B cell (primary cell): ENCODE data around the gene LRRC32. TPM values are rescaled to one million over a fixed set of nuclear protein-coding genes. Genes with fewer than 3 reads are reported as not detected.

Experiments
- ATAC-seq: fragments of 200-7000 bp; cut with Tn5 transposase; one replicate; pipeline ENCODE4 v1.10.0; 2021; ENCODE audit warnings: low read depth, mild to moderate bottlenecking, moderate number of reproducible peaks, moderate library complexity
- CTCF ChIA-PET: fragments of 350-600 bp; sonication (Branson Sonifier 250); formaldehyde crosslinking; loops from one replicate; lab custom pipeline; 2021; ENCODE audit warnings: antibody characterized with exemption, inconsistent platforms; lab: Charles Lee
- POLR2A ChIA-PET: fragments of 350-600 bp; sonication (Branson Sonifier 250); formaldehyde crosslinking; loops from one replicate; lab custom pipeline; 2021; ENCODE audit warnings: antibody characterized with exemption; lab: Charles Lee
- DNase-seq: peaks from one replicate; pipeline ENCODE4 v3.0.0; 2013
- H2AFZ ChIP-seq: 2 replicates; pipeline ENCODE4 v1.6.1; 2012; ENCODE audit warnings: mild to moderate bottlenecking, low read depth, low read length; ENCODE audit not compliant: insufficient read depth, poor library complexity, severe bottlenecking
- H3K27ac ChIP-seq, 2 donors: 1 replicate in 1 of 2; 2 replicates in 1 of 2; pipeline ENCODE4 v1.5.1; 2012 to 2013; ENCODE audit warnings: low read length in 2 of 2, mild to moderate bottlenecking in 2 of 2, moderate library complexity in 1 of 2
- H3K27me3 ChIP-seq, 4 experiments: fragments of 200-600 bp in 1 of 4; sonication (generic) in 1 of 4; replicated peaks in 1 of 4; 1 replicate in 2 of 4; 2 replicates in 2 of 4; pipeline versions ENCODE4 v1.6.1 to v1.7.0; 2013 to 2016; ENCODE audit warnings: low read length in 3 of 4, mild to moderate bottlenecking in 2 of 4, mixed read lengths in 1 of 4, moderate library complexity in 1 of 4; ENCODE audit not compliant: insufficient read depth in 4 of 4, control insufficient read depth in 3 of 4; ENCODE audit errors: control extremely low read depth in 1 of 4
- H3K36me3 ChIP-seq, 2 experiments: replicated peaks in 1 of 2; 1 replicate in 1 of 2; 2 replicates in 1 of 2; pipeline versions ENCODE4 v1.6.1 to v1.7.1; 2013; ENCODE audit warnings: low read length in 1 of 2; ENCODE audit not compliant: insufficient read depth in 2 of 2, control insufficient read depth in 1 of 2; ENCODE audit errors: control extremely low read depth in 1 of 2, extremely low read depth in 1 of 2
- H3K4me1 ChIP-seq, 2 donors: fragments of 200-600 bp in 1 of 2; sonication (generic) in 1 of 2; 1 replicate in 1 of 2; 2 replicates in 1 of 2; pipeline versions ENCODE4 v1.5.1 to v1.6.1; 2013 to 2017; ENCODE audit warnings: low read length in 2 of 2; ENCODE audit not compliant: control insufficient read depth in 2 of 2, insufficient read depth in 2 of 2
- H3K4me2 ChIP-seq: replicated peaks from 2 replicates; pipeline ENCODE3; 2012; ENCODE audit warnings: mild to moderate bottlenecking, low read depth, low read length; ENCODE audit not compliant: poor library complexity, severe bottlenecking
- H3K4me3 ChIP-seq, 5 experiments: fragments of 200-600 bp in 1 of 5; sonication (generic) in 1 of 5; 1 replicate in 3 of 5; 2 replicates in 2 of 5; pipeline versions ENCODE4 v1.5.1 to v1.7.0; 2011 to 2016; ENCODE audit warnings: low read length in 4 of 5, mild to moderate bottlenecking in 4 of 5, low read depth in 2 of 5, control low read depth in 1 of 5, moderate library complexity in 1 of 5; ENCODE audit not compliant: insufficient read depth in 1 of 5; ENCODE audit errors: control extremely low read depth in 1 of 5, extremely low read depth in 1 of 5
- H3K79me2 ChIP-seq: fragments of 200-600 bp; sonication (generic); one replicate; pipeline ENCODE4 v1.6.0; 2016; ENCODE audit warnings: low read length; ENCODE audit not compliant: control insufficient read depth, insufficient read depth
- H3K9ac ChIP-seq: fragments of 200-600 bp; sonication (generic); 2 replicates; pipeline ENCODE4 v1.6.1; 2017; ENCODE audit warnings: mild to moderate bottlenecking, low read length, moderate library complexity
- H3K9me3 ChIP-seq, 3 donors: one replicate each; pipeline versions ENCODE4 v1.6.1 to v1.7.1; 2013; ENCODE audit warnings: low read length in 2 of 3; ENCODE audit not compliant: control insufficient read depth in 2 of 3, insufficient read depth in 1 of 3; ENCODE audit errors: control extremely low read depth in 1 of 3
- H4K20me1 ChIP-seq: 2 replicates; pipeline ENCODE4 v1.6.0; 2012; ENCODE audit warnings: mild to moderate bottlenecking, low read length; ENCODE audit not compliant: insufficient read depth, control insufficient read depth, poor library complexity, severe bottlenecking
- H3K27ac Mint-ChIP-seq: one replicate; pipeline ENCODE4 v1.8.0; 2021; ENCODE audit warnings: mixed read lengths
- H3K27me3 Mint-ChIP-seq: one replicate; pipeline ENCODE4 v1.8.0; 2021; ENCODE audit warnings: mixed read lengths
- H3K4me1 Mint-ChIP-seq: one replicate; pipeline ENCODE4 v1.8.0; 2021; ENCODE audit warnings: mixed read lengths
- H3K4me3 Mint-ChIP-seq: one replicate; pipeline ENCODE4 v1.8.0; 2021; ENCODE audit warnings: mixed read lengths
- H3K9me3 Mint-ChIP-seq: one replicate; pipeline ENCODE4 v1.8.0; 2022; ENCODE audit warnings: mixed read lengths; ENCODE audit not compliant: insufficient read depth
- EZH2 ChIP-seq: IDR thresholded peaks from 2 replicates; pipeline ENCODE4 v1.6.1; 2012; ENCODE audit warnings: borderline replicate concordance, low read depth, mild to moderate bottlenecking, moderate library complexity, low read length; ENCODE audit not compliant: insufficient read depth, poor library complexity, severe bottlenecking
- WGBS: methylation state at CpG from one replicate; pipeline ENCODE4 v1.1.5; 2013; ENCODE audit warnings: missing lambda C conversion rate; ENCODE audit not compliant: insufficient coverage; 5-methylcytosine and 5-hydroxymethylcytosine counted together
- intact Hi-C: fragments of 100-400 bp; cut with micrococcal nuclease; formaldehyde crosslinking; loops from one replicate; pipeline ENCODE4 v1.10.0; 2022
- polyA plus RNA-seq: library from polyadenylated mRNA; depleted of rRNA; stranded (reverse); fragments of >200 nt; gene quantifications from 2 replicates; pipeline ENCODE4 v1.2.3, GENCODE V29; 2012
- total RNA-seq, 2 donors: library from RNA; stranded (reverse); fragments of 120-200 nt in 1 of 2; gene quantifications; 1 replicate in 1 of 2; 2 replicates in 1 of 2; pipeline versions ENCODE4 v1.2.3 to v1.2.4, GENCODE V29; 2013 to 2022
- TF ChIP-seq, protein P1 (sequence below): fragments of 200-600 bp; IDR thresholded peaks from one replicate; pipeline ENCODE4 v1.8.0; 2022; ENCODE audit warnings: antibody characterized with exemption, mild to moderate bottlenecking

LRRC32 gene
- total and polyA plus RNA-seq, 2 donors (not counting 1 experiment from before 2014, with no cell fraction given): 0.60 to 1.4 TPM

DNA sequence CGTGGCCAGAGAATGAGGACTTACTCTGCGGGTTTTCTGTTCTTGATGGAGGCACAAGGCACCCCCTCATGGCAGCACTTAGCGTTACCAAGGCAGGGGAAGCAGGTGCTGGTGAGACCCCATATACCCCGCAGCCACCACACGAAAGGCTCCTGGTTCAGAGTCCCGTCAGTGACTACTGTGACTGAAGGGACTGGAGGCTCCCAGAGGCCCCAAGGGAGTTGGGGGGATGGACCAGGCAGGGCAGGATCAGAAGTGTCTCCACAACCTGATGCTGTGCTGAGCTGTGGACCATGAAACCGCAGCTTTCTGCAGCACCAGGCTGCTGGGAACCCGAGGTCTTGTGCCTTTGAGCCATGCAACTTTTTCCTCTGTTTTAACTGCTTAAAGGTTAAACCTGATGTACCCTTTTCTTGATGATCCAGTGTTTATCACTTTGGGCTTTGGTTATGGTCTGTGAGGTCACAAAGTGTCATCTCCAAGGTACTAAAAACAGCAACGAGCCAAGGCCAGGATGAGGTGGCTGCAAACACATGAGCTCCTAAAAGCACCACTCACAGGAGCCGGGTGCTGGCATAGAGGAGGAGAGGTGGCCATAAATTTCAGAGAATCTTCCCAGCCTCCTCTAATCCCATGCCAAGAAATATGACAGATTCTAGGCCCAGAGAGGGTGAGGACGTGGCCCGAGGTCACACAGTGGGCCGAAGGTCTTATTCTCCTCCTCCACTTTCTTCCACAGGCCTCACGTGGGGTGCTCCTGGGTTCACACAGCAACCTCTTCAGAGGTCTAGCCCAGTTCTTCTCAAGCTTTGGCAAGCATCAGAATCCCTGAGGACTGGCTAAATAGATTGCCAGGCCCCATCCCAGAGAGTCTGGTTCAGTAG is 4.2 kb upstream of the LRRC32 start:
- Mint-ChIP-seq H3K4me1 (peaks cover 74% of the 10 kb centered on the region), H3K27ac (no peak overlapping the region), H3K9me3 (no peaks in the 10 kb centered on the region), H3K27me3 (peaks cover 32% of the 10 kb centered on the region), H3K4me3 (peak overlapping the region; percentile 12)
- ATAC-seq (peak; percentile 3), DNase-seq (peak; percentile 76)
- Histone ChIP-seq H3K27ac (no peak overlapping the region), H3K36me3 (no peaks in the 10 kb centered on the region), H3K4me1 (peaks cover 65 to 67% of the 10 kb centered on the region in 2 donors), H3K4me2 (peak overlapping the region; percentile 90), H3K79me2 (no peaks in the 10 kb centered on the region), H4K20me1 (peaks cover 20% of the 10 kb centered on the region), H3K4me3 (no peak overlapping the region), H3K27me3 (peaks cover 0 to 50% (median 13%) of the 10 kb centered on the region in 4 experiments), H3K9ac (no peak overlapping the region), H2AFZ (no peak overlapping the region), H3K9me3 (peaks cover 0 to 4% (median 0%) of the 10 kb centered on the region in 3 donors)
- CTCF ChIA-PET: interaction anchor here (0.9 to 14.3 kb wide), 7 partner anchors 11 to 466 kb away, joined by 3 to 224 read pairs (median 8); no protein-coding TSS in a partner anchor
- intact Hi-C loops: loop anchor here (5.0 kb wide), 2 partner anchors 292 to 467 kb away; partner anchors contain the start of genes GVQW3, THAP12 and WNT11
- POLR2A ChIA-PET: interaction anchor here (1.2 kb wide), 1 partner anchor 10 kb away, joined by 3 read pairs; no protein-coding TSS in a partner anchor
- WGBS: 59% methylated on average over 11 of the region's 14 CpGs
- no peak for TF ChIP-seq EZH2
- TF ChIP-seq, protein P1, sequence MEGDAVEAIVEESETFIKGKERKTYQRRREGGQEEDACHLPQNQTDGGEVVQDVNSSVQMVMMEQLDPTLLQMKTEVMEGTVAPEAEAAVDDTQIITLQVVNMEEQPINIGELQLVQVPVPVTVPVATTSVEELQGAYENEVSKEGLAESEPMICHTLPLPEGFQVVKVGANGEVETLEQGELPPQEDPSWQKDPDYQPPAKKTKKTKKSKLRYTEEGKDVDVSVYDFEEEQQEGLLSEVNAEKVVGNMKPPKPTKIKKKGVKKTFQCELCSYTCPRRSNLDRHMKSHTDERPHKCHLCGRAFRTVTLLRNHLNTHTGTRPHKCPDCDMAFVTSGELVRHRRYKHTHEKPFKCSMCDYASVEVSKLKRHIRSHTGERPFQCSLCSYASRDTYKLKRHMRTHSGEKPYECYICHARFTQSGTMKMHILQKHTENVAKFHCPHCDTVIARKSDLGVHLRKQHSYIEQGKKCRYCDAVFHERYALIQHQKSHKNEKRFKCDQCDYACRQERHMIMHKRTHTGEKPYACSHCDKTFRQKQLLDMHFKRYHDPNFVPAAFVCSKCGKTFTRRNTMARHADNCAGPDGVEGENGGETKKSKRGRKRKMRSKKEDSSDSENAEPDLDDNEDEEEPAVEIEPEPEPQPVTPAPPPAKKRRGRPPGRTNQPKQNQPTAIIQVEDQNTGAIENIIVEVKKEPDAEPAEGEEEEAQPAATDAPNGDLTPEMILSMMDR: peak; percentile 27
